Stomach (tissue), 9 donors: Measurements from ENCODE around the gene CFHR5. TPM values are rescaled to one million over a fixed set of nuclear protein-coding genes. Genes with fewer than 3 reads are reported as not detected.
"Not testable (repeated sequence)": the region's sequence is repeated elsewhere in the genome, so short reads cannot be mapped to it uniquely, and the experiment has no call there.

Experiments
- DNase-seq, 2 donors: peaks; one replicate each; pipeline versions ENCODE4 v3.0.0 to v3.0.0-alpha.2; 2013 to 2019
- H3K27ac ChIP-seq, 5 donors: fragments of 200-600 bp in 4 of 5; sonication (generic) in 4 of 5; one replicate each; pipeline ENCODE4 v1.5.1; 2013 to 2019; ENCODE audit warnings: mild to moderate bottlenecking in 1 of 5, moderate library complexity in 1 of 5
- H3K27me3 ChIP-seq, 3 donors: fragments of 200-600 bp; sonication (generic); one replicate each; pipeline ENCODE4 v1.5.1; 2017 to 2019; ENCODE audit warnings: mixed run types in 1 of 3
- H3K36me3 ChIP-seq, 4 donors: fragments of 200-600 bp; sonication (generic); 1 replicate in 3 of 4; 2 replicates in 1 of 4; pipeline ENCODE4 v1.5.1; 2016 to 2019
- H3K4me1 ChIP-seq, 4 donors: fragments of 200-600 bp; sonication (generic); one replicate each; pipeline ENCODE4 v1.5.1; 2016 to 2019
- H3K4me3 ChIP-seq, 4 donors: fragments of 200-600 bp; sonication (generic) in 3 of 4; one replicate each; pipeline ENCODE4 v1.5.1; 2016 to 2019; ENCODE audit warnings: mild to moderate bottlenecking in 1 of 4
- H3K9me3 ChIP-seq, 4 donors: fragments of 200-600 bp; sonication (generic); one replicate each; pipeline ENCODE4 v1.5.1; 2016 to 2019
- CTCF ChIP-seq, 7 experiments: fragments of 450-650 bp in 4 of 7; fragments of 200-600 bp in 3 of 7; sonication (generic) in 3 of 7; IDR thresholded peaks; one replicate each; pipeline ENCODE4 v1.5.1; 2016 to 2019; ENCODE audit warnings: antibody characterized with exemption in 7 of 7, control low read depth in 2 of 7, mild to moderate bottlenecking in 1 of 7
- EP300 ChIP-seq: sonication (generic); formaldehyde crosslinking; IDR thresholded peaks from one replicate; pipeline ENCODE4 v1.6.1; 2017; ENCODE audit warnings: antibody characterized with exemption
- POLR2A ChIP-seq, 4 donors: fragments of 450-650 bp; IDR thresholded peaks; one replicate each; pipeline ENCODE4 v1.6.1; 2016; ENCODE audit warnings: antibody characterized with exemption in 4 of 4, control low read depth in 2 of 4, mild to moderate bottlenecking in 1 of 4, moderate library complexity in 1 of 4
- POLR2AphosphoS5 ChIP-seq, 3 donors: sonication (generic); formaldehyde crosslinking; IDR thresholded peaks; one replicate each; pipeline ENCODE4 v1.6.1; 2016; ENCODE audit warnings: antibody characterized with exemption in 3 of 3
- WGBS, 5 donors: extraction: QIAGEN DNeasy Blood & Tissue Kit in 3 of 5; methylation state at CpG; one replicate each; pipeline versions ENCODE4 v1.1.5 to v1.1.7; 2013 to 2018; 5-methylcytosine and 5-hydroxymethylcytosine counted together
- intact Hi-C: fragments of 100-400 bp; cut with DNase I; formaldehyde crosslinking; loops from one replicate; pipeline ENCODE4 v1.15.1; 2023; ENCODE audit warnings: low total_unique reads
- polyA plus RNA-seq, 3 donors: library from polyadenylated mRNA; stranded (reverse); fragments of 200-250 nt; gene quantifications; one replicate each; pipeline ENCODE4 v1.2.3, GENCODE V29; 2013
- total RNA-seq, 5 donors: library from RNA; depleted of rRNA; stranded (reverse); fragments of >200 nt; gene quantifications; one replicate each; pipeline versions ENCODE4 v1.1.0 to v1.2.3, GENCODE V29; 2014 to 2016
- donor health status: healthy with polysubstance abuse.
- donor health status: Bipolar disorder and iron deficiency.
- donor health status: healthy.

Gene CFHR5
- total and polyA plus RNA-seq, 8 donors = not detected

GRCh38 chr1:197021716-197022115 lies 44.4 kb downstream of the CFHR5 start:
- TF ChIP-seq POLR2A (IDR thresholded peaks at IDR 0.05) (no peak), POLR2AphosphoS5 (IDR thresholded peaks at IDR 0.05) (no peak)
- H3K36me3 ChIP-seq = no peaks in the 10 kb centered on the region
- no peaks in the 10 kb centered on the region for H3K9me3 ChIP-seq
- no peaks in the 10 kb centered on the region for H3K4me1 ChIP-seq
- intact Hi-C loops = no loop called here
- no peak overlapping the region for H3K27ac ChIP-seq
- no peak for DNase-seq
- H3K4me3 ChIP-seq = no peak overlapping the region
- 28 to 51% (median 44%) methylated on average over 4 of the region's 4 CpGs for WGBS, 5 donors
- H3K27me3 ChIP-seq = no peaks in the 10 kb centered on the region

GRCh38 chr1:197024460-197024859 lies 47.1 kb downstream of the CFHR5 start:
- no peaks in the 10 kb centered on the region for H3K27me3 ChIP-seq
- H3K36me3 ChIP-seq = no peaks in the 10 kb centered on the region
- H3K4me3 ChIP-seq = no peak overlapping the region
- no peak for TF ChIP-seq EP300
- TF ChIP-seq CTCF (IDR thresholded peaks at IDR 0.05) = no peak
- no peak for TF ChIP-seq POLR2A (IDR thresholded peaks at IDR 0.05)
- TF ChIP-seq POLR2AphosphoS5 (IDR thresholded peaks at IDR 0.05) = no peak
- WGBS, 5 donors = 41 to 69% (median 66%) methylated on average over 1 of the region's 1 CpG
- no peak for DNase-seq
- H3K27ac ChIP-seq = no peak overlapping the region
- intact Hi-C loops = no loop called here
- no peaks in the 10 kb centered on the region for H3K9me3 ChIP-seq
- H3K4me1 ChIP-seq = no peaks in the 10 kb centered on the region

- Histone ChIP-seq H3K27ac (no peak overlapping the region), H3K27me3 (no peaks in the 10 kb centered on the region), H3K36me3 (no peaks in the 10 kb centered on the region), H3K4me1 (no peaks in the 10 kb centered on the region), H3K4me3 (no peak overlapping the region), H3K9me3 (no peaks in the 10 kb centered on the region)
- TF ChIP-seq EP300 (no peak), CTCF (IDR thresholded peaks at IDR 0.05) (no peak), POLR2A (IDR thresholded peaks at IDR 0.05) (no peak), POLR2AphosphoS5 (IDR thresholded peaks at IDR 0.05) (no peak)
- intact Hi-C loops = no loop called here
- DNase-seq = no peak
- 62 to 83% (median 72%) methylated on average over 6 of the region's 6 CpGs for WGBS, 5 donors
Measured at GRCh38 chr1:197027359-197027758, 50.0 kb downstream of the CFHR5 start.

- intact Hi-C loops = no loop called here
- Histone ChIP-seq H3K9me3 (no peaks in the 10 kb centered on the region), H3K27ac (no peak overlapping the region), H3K36me3 (no peaks in the 10 kb centered on the region), H3K4me3 (no peak overlapping the region), H3K27me3 (no peaks in the 10 kb centered on the region), H3K4me1 (no peaks in the 10 kb centered on the region)
- no peak for TF ChIP-seq CTCF (IDR thresholded peaks at IDR 0.05)
- no peak for TF ChIP-seq POLR2A (IDR thresholded peaks at IDR 0.05)
- TF ChIP-seq EP300 = no peak
- TF ChIP-seq POLR2AphosphoS5 (IDR thresholded peaks at IDR 0.05) = no peak
- DNase-seq = no peak
Measured at GRCh38 chr1:197029749-197030148, 52.4 kb downstream of the CFHR5 start.

- H3K36me3 ChIP-seq, intact Hi-C loops, H3K4me3 ChIP-seq, H3K4me1 ChIP-seq, DNase-seq, H3K27ac ChIP-seq, H3K27me3 ChIP-seq, H3K9me3 ChIP-seq: not testable (repeated sequence)
- WGBS, 5 donors = 78 to 84% (median 81%) methylated on average over 6 of the region's 6 CpGs
Measured at GRCh38 chr1:197034631-197035339, 57.4 kb downstream of the CFHR5 start.
